HUES64 (cell line): ENCODE data around the gene RAD21L1.
A peak's percentile ranks its signal among the peaks of the same experiment; 100 is the strongest.

ENCODE experiments used
- H3K27ac ChIP-seq: 2 replicates; pipeline ENCODE4 v1.7.0; 2013; ENCODE audit warnings: low read depth, low read length, inconsistent platforms
- H3K27me3 ChIP-seq: 2 replicates; pipeline ENCODE4 v1.6.1; 2013; ENCODE audit warnings: mild to moderate bottlenecking, low read length; ENCODE audit not compliant: insufficient read depth
- H3K36me3 ChIP-seq: 2 replicates; pipeline ENCODE4 v1.6.1; 2013; ENCODE audit warnings: mild to moderate bottlenecking, low read length; ENCODE audit not compliant: insufficient read depth
- H3K4me1 ChIP-seq: 2 replicates; pipeline ENCODE4 v1.6.1; 2013; ENCODE audit warnings: mild to moderate bottlenecking, low read length, moderate library complexity; ENCODE audit not compliant: insufficient read depth
- H3K4me3 ChIP-seq: 2 replicates; pipeline ENCODE4 v1.5.1; 2013; ENCODE audit warnings: mild to moderate bottlenecking, low read length, moderate library complexity
- H3K9ac ChIP-seq: 2 replicates; pipeline ENCODE4 v1.6.1; 2013; ENCODE audit warnings: mild to moderate bottlenecking, low read depth, low read length
- H3K9me3 ChIP-seq: 2 replicates; pipeline ENCODE4 v1.6.1; 2013; ENCODE audit warnings: low read depth, low read length; ENCODE audit not compliant: insufficient read depth
- WGBS: fragments of 150-250, 120-280 bp; methylation state at CpG from one replicate; pipeline ENCODE4 v1.1.7; 2013; ENCODE audit warnings: missing lambda C conversion rate; 5-methylcytosine and 5-hydroxymethylcytosine counted together

The RAD21L1 gene

GRCh38 chr20:1297486-1297885 lies 71.6 kb downstream of the RAD21L1 start:
- no peaks in the 10 kb centered on the region for H3K36me3 ChIP-seq
- peaks cover 8% of the 10 kb centered on the region; the same call in 1 of the 2 replicates for H3K4me1 ChIP-seq
- no peaks in the 10 kb centered on the region for H3K27me3 ChIP-seq
- H3K27ac ChIP-seq, result no peak overlapping the region
- no peaks in the 10 kb centered on the region for H3K9me3 ChIP-seq
- 93% methylated on average over 2 of the region's 2 CpGs for WGBS
- H3K4me3 ChIP-seq, result no peak overlapping the region
- no peak overlapping the region for H3K9ac ChIP-seq

- no peak overlapping the region for H3K9ac ChIP-seq
- H3K36me3 ChIP-seq, result no peaks in the 10 kb centered on the region
- H3K27me3 ChIP-seq, result no peaks in the 10 kb centered on the region
- no peaks in the 10 kb centered on the region for H3K9me3 ChIP-seq
- peaks cover 8% of the 10 kb centered on the region; the same call in 1 of the 2 replicates for H3K4me1 ChIP-seq
- H3K27ac ChIP-seq, result no peak overlapping the region
- WGBS, result 98% methylated on average over 5 of the region's 5 CpGs
- H3K4me3 ChIP-seq, result no peak overlapping the region
These were observed 72.3 kb downstream of the RAD21L1 start for GRCh38 chr20:1298166-1298565.

GRCh38 chr20:1298888-1299511 lies 73.2 kb downstream of the RAD21L1 start:
- 90% methylated on average over 8 of the region's 10 CpGs for WGBS

GRCh38 chr20:1299522-1299921 lies 73.7 kb downstream of the RAD21L1 start:
- 92% methylated on average over 9 of the region's 9 CpGs for WGBS
- Histone ChIP-seq H3K4me3 (no peak overlapping the region), H3K27ac (no peak overlapping the region), H3K27me3 (no peaks in the 10 kb centered on the region), H3K9ac (no peak overlapping the region), H3K36me3 (no peaks in the 10 kb centered on the region), H3K9me3 (no peaks in the 10 kb centered on the region), H3K4me1 (peaks cover 8% of the 10 kb centered on the region; the same call in 1 of the 2 replicates)

More at GRCh38 chr20:1298888-1299511, 73.2 kb downstream of the RAD21L1 start:
- Histone ChIP-seq H3K36me3 (no peaks in the 10 kb centered on the region), H3K4me3 (no peak overlapping the region), H3K4me1 (peaks cover 8% of the 10 kb centered on the region; the same call in 1 of the 2 replicates), H3K9me3 (no peaks in the 10 kb centered on the region), H3K9ac (no peak overlapping the region), H3K27me3 (no peaks in the 10 kb centered on the region), H3K27ac (no peak overlapping the region)

GRCh38 chr20:1300083-1300840 lies 74.4 kb downstream of the RAD21L1 start:
- H3K27me3 ChIP-seq, result no peaks in the 10 kb centered on the region
- peaks cover 8% of the 10 kb centered on the region; the same call in 1 of the 2 replicates for H3K4me1 ChIP-seq
- whole genome bisulfite sequencing, result 94% methylated on average over 18 of the region's 18 CpGs
- H3K4me3 ChIP-seq, result no peak overlapping the region
- no peak overlapping the region for H3K9ac ChIP-seq
- no peaks in the 10 kb centered on the region for H3K9me3 ChIP-seq
- no peaks in the 10 kb centered on the region for H3K36me3 ChIP-seq
- H3K27ac ChIP-seq, result peak overlapping the region; percentile 53; the same call in 1 of the 2 replicates

GRCh38 chr20:1301031-1301529 lies 75.2 kb downstream of the RAD21L1 start:
- no peak overlapping the region for H3K9ac ChIP-seq
- no peaks in the 10 kb centered on the region for H3K36me3 ChIP-seq
- H3K4me3 ChIP-seq, result no peak overlapping the region
- peaks cover 8% of the 10 kb centered on the region; the same call in 1 of the 2 replicates for H3K4me1 ChIP-seq
- H3K27ac ChIP-seq, result peak overlapping the region; percentile 53; the same call in 1 of the 2 replicates
- H3K27me3 ChIP-seq, result no peaks in the 10 kb centered on the region
- 17% methylated on average over 7 of the region's 9 CpGs for WGBS
- H3K9me3 ChIP-seq, result no peaks in the 10 kb centered on the region

GRCh38 chr20:1302685-1303541 lies 77.1 kb downstream of the RAD21L1 start:
- WGBS, result 93% methylated on average over 12 of the region's 12 CpGs

GRCh38 chr20:1304710-1305515 lies 79.1 kb downstream of the RAD21L1 start:
- Histone ChIP-seq H3K36me3 (no peaks in the 10 kb centered on the region), H3K9ac (no peak overlapping the region), H3K27ac (no peak overlapping the region), H3K4me3 (no peak overlapping the region), H3K4me1 (peaks cover 17% of the 10 kb centered on the region; the same call in 1 of the 2 replicates), H3K9me3 (no peaks in the 10 kb centered on the region), H3K27me3 (no peaks in the 10 kb centered on the region)
- 94% methylated on average over 31 of the region's 31 CpGs for WGBS

More at GRCh38 chr20:1302685-1303541, 77.1 kb downstream of the RAD21L1 start:
- H3K4me1 ChIP-seq, result peaks cover 8% of the 10 kb centered on the region; the same call in 1 of the 2 replicates
- no peak overlapping the region for H3K4me3 ChIP-seq
- H3K9me3 ChIP-seq, result no peaks in the 10 kb centered on the region
- H3K27ac ChIP-seq, result no peak overlapping the region
- H3K27me3 ChIP-seq, result no peaks in the 10 kb centered on the region
- H3K36me3 ChIP-seq, result no peaks in the 10 kb centered on the region
- H3K9ac ChIP-seq, result no peak overlapping the region
